SH-SY5Y (cell line): Measurements from ENCODE around the gene APLP1.

Experiments used
- GATA2 ChIP-seq: IDR thresholded peaks from 2 replicates; pipeline ENCODE4 v1.6.1; 2011; ENCODE audit warnings: mild to moderate bottlenecking, low read depth, low read length
- GATA3 ChIP-seq: IDR thresholded peaks from 2 replicates; pipeline ENCODE4 v1.6.1; 2011; ENCODE audit warnings: low read depth, mild to moderate bottlenecking, low read length, moderate library complexity

DNA sequence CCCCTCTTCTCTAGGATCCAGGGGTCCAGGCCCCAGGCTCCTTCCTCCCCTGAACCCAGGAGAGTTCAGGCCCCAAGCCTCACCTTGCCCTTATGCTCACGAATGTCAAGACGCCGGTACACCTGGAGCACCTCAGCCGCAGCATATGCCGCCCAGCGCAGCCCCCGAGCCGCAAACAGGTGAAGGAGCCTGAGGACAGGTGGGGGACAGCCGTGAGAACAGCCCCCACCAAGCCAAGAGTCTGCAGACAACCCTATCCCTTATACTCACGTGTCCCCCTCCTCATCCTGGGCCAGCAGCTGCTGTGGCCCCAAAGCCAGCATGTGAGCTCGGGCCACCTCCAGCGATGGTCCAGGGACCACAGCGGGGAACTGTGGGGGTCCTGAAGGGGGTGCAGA lies 28.3 kb downstream of the APLP1 start:
- TF ChIP-seq GATA3: no peak
- TF ChIP-seq GATA2: no peak
